ENCODE measurements around the gene TRIP11. TPM values are rescaled to one million over a fixed set of nuclear protein-coding genes. Genes with fewer than 3 reads are reported as not detected.

Gene TRIP11
- total RNA-seq, 1 experiment from 2014 or later, result 12.1 TPM

DNA sequence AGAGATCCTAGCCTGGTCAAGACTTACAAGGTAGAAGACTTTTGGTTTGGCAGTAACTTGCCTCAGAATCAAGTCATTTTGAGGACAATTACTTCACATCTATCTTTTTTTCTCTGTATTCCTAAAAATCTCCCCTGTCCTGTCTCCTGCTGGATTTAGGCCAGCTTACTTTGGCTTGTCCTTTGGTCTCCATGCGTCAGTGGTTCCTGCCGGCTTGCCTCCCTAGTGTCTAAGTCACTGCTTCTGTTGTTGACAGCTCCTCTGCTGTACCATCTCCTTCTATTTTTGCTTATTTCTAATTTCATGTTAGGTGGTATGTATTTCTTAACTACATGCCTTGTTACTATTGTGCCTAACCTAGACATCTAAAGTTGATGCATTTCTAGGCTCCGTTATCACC lies 52.7 kb downstream of the TRIP11 start:
- no peak overlapping the region for H3K4me3 ChIP-seq (ENCODE audit: insufficient read depth, low read depth, low read length)
- no peaks in the 10 kb centered on the region for H3K27me3 ChIP-seq (ENCODE audit: control insufficient read depth, insufficient read depth, low read length)
- no peak for DNase-seq
- peaks cover 2% of the 10 kb centered on the region for H3K36me3 ChIP-seq (replicated peaks; ENCODE audit: control insufficient read depth, insufficient read depth, low read length)

DNA sequence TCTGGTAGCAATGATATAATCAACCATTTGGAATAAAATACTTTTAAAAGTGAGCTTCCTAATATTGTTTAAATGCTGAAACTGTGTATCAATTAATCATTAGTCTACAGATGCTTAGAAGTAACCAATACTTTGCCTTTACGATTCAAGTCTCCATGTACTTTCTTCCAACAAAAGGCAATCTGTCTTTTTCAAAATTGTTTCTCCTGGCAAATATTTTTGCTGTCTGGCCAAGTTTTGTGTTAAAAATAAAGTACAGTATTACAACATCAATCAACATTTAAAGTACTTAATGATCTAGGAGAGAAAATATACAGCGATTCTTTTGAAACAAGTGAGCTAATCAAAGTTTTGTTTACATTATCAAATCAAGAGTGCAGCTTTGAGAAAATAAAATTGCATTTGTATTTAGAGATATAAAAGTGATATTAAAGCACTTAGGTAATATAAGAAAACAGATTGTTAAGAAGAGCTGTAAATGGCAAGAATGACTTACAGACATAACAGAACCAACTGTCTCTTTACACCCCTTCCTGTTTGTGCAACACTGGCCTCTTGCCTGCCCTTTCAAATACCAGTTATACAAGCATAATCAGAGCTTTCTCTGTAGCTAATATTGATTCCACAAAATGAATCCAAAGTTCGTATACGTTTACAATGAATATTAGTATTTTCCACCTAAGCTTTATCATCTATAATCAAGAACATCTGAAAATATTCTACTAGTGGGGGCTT lies 54.2 kb downstream of the TRIP11 start:
- no peaks in the 10 kb centered on the region; the same call in none of the 2 replicates for H3K36me3 ChIP-seq (replicated peaks; ENCODE audit: control insufficient read depth, insufficient read depth, low read length)

DNA sequence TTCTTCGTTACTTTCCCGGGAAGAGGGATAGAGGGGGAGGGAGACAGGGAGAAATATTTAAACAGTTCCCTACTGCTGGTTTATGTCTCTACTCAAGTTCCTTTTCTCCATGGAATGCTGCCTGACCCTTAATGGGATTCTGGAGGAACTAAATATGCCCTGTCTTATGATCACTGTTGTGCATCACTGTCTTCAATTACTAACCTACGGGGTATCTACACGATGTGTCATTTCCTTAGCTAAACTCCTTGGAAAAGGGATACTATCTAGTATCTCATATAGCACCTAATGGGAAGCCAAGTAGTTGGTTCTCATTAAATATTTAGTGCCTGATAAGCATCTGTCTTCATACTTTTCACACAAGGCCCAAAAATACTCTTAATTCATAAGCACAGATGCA lies 54.9 kb downstream of the TRIP11 start:
- Histone ChIP-seq H3K36me3 (replicated peaks; ENCODE audit: control insufficient read depth, insufficient read depth, low read length) (no peaks in the 10 kb centered on the region; the same call in none of the 2 replicates), H3K4me3 (ENCODE audit: insufficient read depth, low read depth, low read length) (no peak overlapping the region), H3K27me3 (ENCODE audit: control insufficient read depth, insufficient read depth, low read length) (no peaks in the 10 kb centered on the region)
- no peak for DNase-seq

More for the DNA sequence above, 54.2 kb downstream of the TRIP11 start:
- H3K27me3 ChIP-seq (ENCODE audit: control insufficient read depth, insufficient read depth, low read length), result no peaks in the 10 kb centered on the region
- no peak overlapping the region for H3K4me3 ChIP-seq (ENCODE audit: insufficient read depth, low read depth, low read length)
- no peak for DNase-seq

DNA sequence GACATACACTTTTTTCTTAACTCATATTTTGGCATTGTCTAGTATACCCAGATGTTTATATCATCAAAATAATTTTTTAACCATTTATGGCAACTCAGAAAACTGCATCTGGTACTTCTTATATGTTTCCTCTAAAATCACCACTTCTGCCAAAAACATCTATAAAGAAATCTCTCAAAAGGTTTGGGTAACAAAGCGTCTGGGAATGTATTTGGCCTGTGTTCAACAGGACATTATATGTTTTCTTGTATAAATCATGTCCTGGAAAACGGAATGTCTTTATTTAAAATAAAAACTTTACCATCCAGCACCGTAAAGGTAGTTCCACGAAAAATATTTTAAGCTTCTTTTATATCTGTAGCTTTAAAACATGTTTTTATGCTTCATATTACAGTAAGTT lies 56.3 kb downstream of the TRIP11 start:
- no peak overlapping the region for H3K4me3 ChIP-seq (ENCODE audit: insufficient read depth, low read depth, low read length)
- no peaks in the 10 kb centered on the region for H3K27me3 ChIP-seq (ENCODE audit: control insufficient read depth, insufficient read depth, low read length)
- no peak for DNase-seq
- no peaks in the 10 kb centered on the region; the same call in none of the 2 replicates for H3K36me3 ChIP-seq (replicated peaks; ENCODE audit: control insufficient read depth, insufficient read depth, low read length)

DNA sequence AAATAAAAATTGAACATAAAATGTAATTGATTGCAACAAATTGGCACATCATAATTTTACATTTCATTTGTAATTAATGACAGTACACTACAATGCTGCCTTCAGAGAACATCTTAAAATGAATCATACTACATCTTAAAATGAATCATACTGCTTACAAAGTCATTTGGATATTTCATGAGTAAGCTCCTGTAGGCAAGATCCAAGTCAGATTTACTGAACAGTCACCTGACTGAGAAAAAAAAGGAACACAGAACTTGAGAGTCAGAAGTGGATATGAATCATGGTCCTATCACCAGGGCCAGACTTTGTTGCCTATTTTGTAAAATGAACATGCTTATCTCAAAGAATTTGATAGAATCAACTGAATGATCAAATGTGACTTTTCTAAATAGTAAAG lies 59.7 kb downstream of the TRIP11 start:
- H3K27me3 ChIP-seq (ENCODE audit: control insufficient read depth, insufficient read depth, low read length), result no peaks in the 10 kb centered on the region
- no peak for DNase-seq
- H3K36me3 ChIP-seq (replicated peaks; ENCODE audit: control insufficient read depth, insufficient read depth, low read length), result no peaks in the 10 kb centered on the region
- H3K4me3 ChIP-seq (ENCODE audit: insufficient read depth, low read depth, low read length), result no peak overlapping the region

DNA sequence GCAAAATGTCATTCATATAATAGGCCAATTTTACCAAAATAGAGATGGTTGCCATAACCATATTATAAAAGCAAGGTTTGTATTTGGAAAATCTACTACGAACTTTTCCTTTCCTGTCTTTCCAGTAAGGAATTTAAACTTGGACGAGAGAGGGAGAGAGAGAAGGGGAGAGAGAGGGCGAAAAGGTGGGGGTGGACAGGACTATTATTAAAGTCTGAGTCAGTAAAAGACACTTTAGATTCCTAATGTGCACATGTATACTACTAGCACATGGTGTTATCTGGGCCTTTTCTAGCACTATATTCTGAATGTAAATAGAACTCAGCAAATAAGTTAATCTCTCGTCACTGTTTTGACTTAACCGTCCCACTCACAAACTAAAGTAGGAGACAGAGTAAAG lies 62.0 kb downstream of the TRIP11 start:
- Histone ChIP-seq H3K4me3 (ENCODE audit: insufficient read depth, low read depth, low read length) (no peak overlapping the region), H3K36me3 (replicated peaks; ENCODE audit: control insufficient read depth, insufficient read depth, low read length) (no peaks in the 10 kb centered on the region; the same call in 1 of the 2 replicates), H3K27me3 (ENCODE audit: control insufficient read depth, insufficient read depth, low read length) (no peaks in the 10 kb centered on the region)
- no peak for DNase-seq

DNA sequence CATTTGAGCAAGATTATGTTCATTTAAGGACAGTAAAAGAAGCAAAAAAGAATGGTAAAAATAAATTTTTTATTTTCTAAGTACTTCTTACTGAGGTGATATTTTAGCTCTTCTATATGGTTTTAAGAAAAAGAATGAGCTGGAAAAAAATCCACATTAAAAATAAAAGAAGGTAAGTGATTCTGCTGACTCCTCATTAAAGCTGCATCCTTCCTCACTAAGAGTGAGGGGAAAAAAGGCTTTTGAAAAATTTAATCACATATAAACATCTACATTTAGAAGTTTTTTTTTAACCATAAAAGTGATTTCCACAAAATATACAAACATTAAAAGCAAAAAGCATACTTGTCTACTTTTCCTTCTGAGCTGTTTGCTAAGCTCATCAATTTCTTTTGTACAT lies 64.1 kb downstream of the TRIP11 start:
- Histone ChIP-seq H3K36me3 (replicated peaks; ENCODE audit: control insufficient read depth, insufficient read depth, low read length) (no peaks in the 10 kb centered on the region; the same call in none of the 2 replicates), H3K4me3 (ENCODE audit: insufficient read depth, low read depth, low read length) (no peak overlapping the region), H3K27me3 (ENCODE audit: control insufficient read depth, insufficient read depth, low read length) (no peaks in the 10 kb centered on the region)
- no peak for DNase-seq

DNA sequence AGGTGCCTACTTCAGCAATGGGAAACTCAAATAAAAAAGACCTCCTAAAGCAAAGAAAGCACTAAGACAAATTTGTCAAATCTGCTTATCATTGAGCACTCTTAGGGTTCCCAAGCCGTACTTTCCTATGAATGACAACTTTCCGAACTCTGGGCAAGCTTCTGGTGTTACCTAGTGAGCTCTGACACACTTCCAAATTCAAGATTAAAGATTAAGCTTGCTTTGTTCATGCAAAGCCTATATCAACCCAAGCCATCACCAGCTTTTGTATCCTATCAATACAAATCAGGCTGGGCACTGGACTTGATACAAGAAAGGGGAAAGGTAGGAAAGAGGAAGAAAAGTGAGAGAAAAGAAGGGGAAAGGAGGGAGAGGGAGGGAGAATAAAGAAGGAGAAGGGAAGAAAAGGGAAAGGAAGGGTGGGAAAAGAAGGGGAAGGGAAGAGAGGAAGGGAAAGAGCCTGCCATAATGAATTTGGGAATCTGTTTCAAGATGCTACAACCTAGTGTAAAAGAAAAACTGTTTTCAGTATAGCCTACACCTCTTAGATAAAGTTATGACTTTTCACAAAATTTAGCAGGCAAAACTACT lies 68.6 kb downstream of the TRIP11 start:
- no peaks in the 10 kb centered on the region for H3K27me3 ChIP-seq (ENCODE audit: control insufficient read depth, insufficient read depth, low read length)
- H3K36me3 ChIP-seq (replicated peaks; ENCODE audit: control insufficient read depth, insufficient read depth, low read length), result no peaks in the 10 kb centered on the region; the same call in none of the 2 replicates
- DNase-seq, result no peak
- no peak overlapping the region for H3K4me3 ChIP-seq (ENCODE audit: insufficient read depth, low read depth, low read length)

DNA sequence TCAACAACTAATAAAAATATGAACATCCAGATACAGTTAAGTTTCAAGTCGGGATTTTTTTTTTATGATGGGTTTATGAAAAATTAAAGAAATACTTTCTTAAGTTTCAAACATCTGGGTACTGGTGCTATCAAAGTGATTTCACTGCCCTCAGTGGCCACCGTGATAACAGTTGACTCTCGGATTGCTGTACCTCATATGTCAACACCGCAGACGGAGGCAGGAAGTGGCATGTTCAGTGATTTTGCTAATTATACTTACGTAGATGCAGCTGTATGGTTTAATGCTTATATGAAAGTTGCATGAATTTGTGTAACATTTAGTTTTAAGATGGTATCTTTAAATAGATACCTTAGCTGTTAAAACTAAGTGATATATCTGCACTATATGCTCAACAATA lies 71.6 kb downstream of the TRIP11 start:
- no peak overlapping the region for H3K4me3 ChIP-seq (ENCODE audit: insufficient read depth, low read depth, low read length)
- H3K36me3 ChIP-seq (replicated peaks; ENCODE audit: control insufficient read depth, insufficient read depth, low read length), result no peaks in the 10 kb centered on the region; the same call in 1 of the 2 replicates
- DNase-seq, result no peak
- H3K27me3 ChIP-seq (ENCODE audit: control insufficient read depth, insufficient read depth, low read length), result no peaks in the 10 kb centered on the region

DNA sequence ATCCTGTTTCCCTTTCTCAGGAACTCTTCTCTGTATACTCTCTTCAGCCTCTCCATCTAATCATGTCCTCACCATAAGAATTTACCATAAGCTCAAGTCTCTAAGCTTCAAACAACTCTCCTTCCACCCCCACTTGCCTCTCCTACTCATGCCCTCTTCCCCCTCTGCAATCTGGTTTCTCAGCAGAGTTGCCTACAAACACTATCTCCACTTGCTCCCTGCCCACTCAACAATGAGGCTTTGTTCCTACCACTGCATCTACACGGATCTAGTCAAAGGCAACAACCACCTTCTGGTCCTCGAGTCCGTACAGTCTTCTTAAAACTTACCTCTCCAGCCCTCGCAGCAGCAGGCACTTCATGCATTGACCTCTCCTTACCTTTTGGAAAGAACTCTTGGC lies 75.1 kb downstream of the TRIP11 start:
- no peaks in the 10 kb centered on the region for H3K27me3 ChIP-seq (ENCODE audit: control insufficient read depth, insufficient read depth, low read length)
- no peaks in the 10 kb centered on the region; the same call in 1 of the 2 replicates for H3K36me3 ChIP-seq (replicated peaks; ENCODE audit: control insufficient read depth, insufficient read depth, low read length)
- no peak overlapping the region for H3K4me3 ChIP-seq (ENCODE audit: insufficient read depth, low read depth, low read length)
- no peak for DNase-seq

DNA sequence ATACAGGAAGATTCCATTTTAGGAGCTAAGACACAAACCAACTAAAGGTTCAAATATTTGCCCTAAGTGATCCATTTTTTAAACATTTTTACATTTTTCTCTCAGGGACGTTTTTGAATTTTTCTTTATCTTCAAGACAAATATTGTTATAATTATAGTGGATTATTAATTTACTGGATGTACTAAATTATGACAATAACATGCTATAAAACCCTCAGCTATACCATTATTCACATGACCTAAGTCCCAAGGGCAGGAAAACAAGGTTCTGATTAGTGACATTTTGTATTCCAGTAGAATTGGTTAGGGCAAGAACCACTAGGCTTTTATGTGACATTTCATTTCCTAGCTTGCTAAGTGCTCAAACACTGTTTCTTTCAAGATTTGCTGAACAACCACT lies 75.8 kb downstream of the TRIP11 start:
- Histone ChIP-seq H3K27me3 (ENCODE audit: control insufficient read depth, insufficient read depth, low read length) (no peaks in the 10 kb centered on the region), H3K36me3 (replicated peaks; ENCODE audit: control insufficient read depth, insufficient read depth, low read length) (no peaks in the 10 kb centered on the region; the same call in 1 of the 2 replicates), H3K4me3 (ENCODE audit: insufficient read depth, low read depth, low read length) (no peak overlapping the region)
- no peak for DNase-seq

DNA sequence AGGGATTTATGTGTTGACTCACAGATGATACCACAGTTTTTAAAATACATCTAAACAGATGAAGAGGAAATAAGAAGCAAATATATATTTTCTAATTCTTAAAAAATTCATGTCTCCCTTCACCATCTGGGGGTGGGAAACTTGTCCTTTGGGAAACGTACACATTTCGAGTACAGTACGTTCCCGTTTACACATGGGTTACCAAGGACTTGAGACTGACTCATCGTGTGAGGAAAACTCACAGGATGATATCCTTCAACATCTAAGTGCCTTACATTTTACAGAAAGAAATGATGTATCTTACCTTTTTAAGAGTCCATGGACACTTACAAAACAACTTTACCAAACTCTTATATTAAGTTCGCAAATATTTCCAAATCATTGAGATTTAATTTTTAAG lies 76.4 kb downstream of the TRIP11 start:
- H3K36me3 ChIP-seq (replicated peaks; ENCODE audit: control insufficient read depth, insufficient read depth, low read length), result no peaks in the 10 kb centered on the region
- DNase-seq, result no peak
- H3K4me3 ChIP-seq (ENCODE audit: insufficient read depth, low read depth, low read length), result no peak overlapping the region
- H3K27me3 ChIP-seq (ENCODE audit: control insufficient read depth, insufficient read depth, low read length), result no peaks in the 10 kb centered on the region

DNA sequence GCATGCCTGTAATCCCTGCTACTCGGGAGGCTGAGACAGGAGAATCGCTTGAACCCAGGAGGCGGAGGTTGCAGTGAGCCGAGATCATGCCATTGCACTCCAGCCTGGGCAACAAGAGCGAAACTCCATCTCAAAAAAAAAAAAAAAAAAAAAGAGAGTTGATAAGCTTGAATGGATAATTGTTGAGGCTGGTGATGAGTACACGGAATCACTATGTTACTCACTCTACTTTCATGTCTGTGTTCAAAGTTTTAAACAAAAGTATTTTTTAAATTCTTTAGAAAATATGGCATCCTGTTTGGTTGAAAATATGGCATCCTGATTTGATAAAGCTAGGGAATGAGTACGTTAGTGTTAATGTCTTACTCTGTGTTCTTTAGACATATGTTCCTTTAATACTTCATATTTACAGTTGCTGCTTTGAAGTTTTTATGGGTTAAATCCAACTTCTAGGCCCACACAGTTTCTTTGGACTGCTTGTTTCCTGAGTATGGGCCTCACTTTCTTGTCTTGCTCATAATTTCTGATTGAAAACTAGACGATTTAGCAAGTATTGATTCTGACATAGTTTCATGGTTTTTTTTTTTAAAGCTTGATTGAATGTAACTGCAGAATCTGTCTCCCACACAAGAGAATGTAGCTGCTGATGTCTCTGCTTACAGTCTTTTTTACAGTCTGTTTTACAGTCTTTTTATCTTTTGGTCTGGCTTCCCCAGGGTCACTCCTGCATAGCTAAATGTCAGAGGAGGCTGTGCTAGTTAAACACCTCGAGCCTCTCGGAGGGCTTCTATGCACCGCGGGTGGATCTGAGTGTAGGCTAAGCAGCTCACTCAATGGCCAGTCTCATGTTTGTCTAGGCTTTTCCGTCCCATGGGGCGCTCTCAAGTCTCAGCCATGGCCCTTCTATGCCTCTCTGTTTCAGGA lies 78.3 kb downstream of the TRIP11 start:
- Histone ChIP-seq H3K4me3 (ENCODE audit: insufficient read depth, low read depth, low read length) (no peak overlapping the region), H3K27me3 (ENCODE audit: control insufficient read depth, insufficient read depth, low read length) (no peaks in the 10 kb centered on the region), H3K36me3 (replicated peaks; ENCODE audit: control insufficient read depth, insufficient read depth, low read length) (no peaks in the 10 kb centered on the region)
- no peak for DNase-seq

DNA sequence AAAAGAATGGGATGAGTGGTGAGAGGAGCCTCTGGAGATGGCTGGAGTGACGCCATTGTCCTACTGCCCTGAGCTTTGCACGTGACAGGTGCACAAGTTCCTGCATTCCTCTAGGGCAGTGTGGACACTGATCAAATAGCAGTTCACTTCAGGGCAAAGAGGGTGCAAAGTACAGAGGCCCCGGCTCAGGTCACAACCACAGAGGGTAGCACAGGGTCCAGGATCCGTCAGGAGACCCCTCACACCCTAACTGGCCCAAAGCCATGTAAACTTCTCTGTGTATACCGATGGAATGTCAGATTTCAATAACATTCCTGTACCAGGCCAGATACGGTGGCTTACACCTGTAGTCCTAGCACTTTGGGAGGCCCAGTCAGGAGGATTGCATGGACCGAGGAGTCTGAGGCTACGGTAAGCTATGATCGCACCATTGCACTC lies 82.0 kb downstream of the TRIP11 start:
- Histone ChIP-seq H3K4me3 (ENCODE audit: insufficient read depth, low read depth, low read length) (no peak overlapping the region), H3K36me3 (replicated peaks; ENCODE audit: control insufficient read depth, insufficient read depth, low read length) (no peaks in the 10 kb centered on the region), H3K27me3 (ENCODE audit: control insufficient read depth, insufficient read depth, low read length) (no peaks in the 10 kb centered on the region)
- no peak for DNase-seq
